ENCODE data around the gene BAHCC1.

BAHCC1 gene

DNA sequence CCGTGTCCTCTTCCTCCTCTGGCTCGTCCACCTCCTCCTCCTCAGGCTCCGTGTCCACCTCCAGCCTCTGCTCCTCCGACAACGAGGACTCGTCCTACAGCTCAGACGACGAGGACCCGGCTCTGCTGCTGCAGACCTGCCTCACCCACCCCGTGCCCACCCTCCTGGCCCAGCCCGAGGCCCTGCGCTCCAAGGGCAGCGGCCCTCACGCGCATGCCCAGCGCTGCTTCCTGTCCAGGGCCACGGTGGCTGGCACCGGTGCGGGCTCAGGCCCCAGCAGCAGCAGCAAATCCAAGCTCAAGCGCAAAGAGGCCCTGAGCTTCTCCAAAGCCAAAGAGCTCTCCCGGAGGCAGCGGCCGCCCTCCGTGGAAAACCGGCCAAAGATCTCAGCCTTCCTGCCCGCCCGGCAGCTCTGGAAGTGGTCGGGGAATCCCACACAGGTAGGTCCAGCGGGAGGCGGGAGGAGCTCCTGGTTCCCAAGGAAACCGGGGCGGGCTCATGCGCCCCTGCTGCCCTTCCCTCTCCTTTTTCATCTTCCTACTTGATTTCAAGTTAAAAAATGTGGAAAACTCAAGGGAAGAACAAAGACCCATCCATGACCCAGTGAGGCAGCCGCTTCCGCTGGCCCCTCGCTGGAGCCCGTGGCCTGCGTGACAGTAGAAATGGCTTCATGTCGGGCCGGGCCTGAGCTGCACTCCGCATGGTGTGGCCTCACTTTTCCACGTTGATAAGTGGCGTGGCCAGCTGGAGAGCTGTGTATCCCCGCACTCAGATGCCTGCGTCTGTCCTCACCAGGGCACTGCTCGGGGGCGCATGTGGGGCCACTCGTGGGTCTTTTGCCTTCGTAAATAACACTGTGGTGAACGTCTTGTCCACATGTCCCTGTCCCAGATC is 66.6 kb downstream of the BAHCC1 start:
- no peak for DNase-seq (ENCODE audit: low spot score)

DNA sequence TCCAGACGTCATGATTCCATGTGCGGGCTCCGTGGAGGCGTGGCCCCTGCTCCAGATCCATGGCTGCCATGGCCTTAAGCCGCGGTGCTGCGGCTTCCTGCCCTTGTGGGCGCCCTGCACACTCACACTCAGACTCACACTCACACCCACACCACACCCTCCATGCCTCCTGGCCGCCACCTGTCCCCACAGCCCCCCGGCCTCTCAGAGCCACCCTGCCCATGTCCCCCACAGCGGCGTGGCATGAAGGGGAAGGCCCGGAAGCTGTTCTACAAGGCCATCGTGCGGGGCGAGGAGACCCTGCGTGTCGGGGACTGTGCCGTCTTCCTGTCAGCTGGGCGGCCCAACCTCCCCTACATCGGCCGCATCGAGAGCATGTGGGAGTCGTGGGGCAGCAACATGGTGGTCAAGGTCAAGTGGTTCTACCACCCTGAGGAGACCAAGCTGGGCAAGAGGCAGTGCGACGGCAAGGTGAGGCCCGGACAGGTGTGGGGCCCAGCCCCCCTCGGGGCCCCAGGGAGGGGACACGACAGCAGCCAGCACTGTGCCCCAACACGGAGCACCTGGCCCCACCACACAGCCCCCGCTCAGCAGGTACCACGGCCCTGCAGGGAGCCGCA is 67.4 kb downstream of the BAHCC1 start:
- DNase-seq (ENCODE audit: low spot score) = no peak

DNA sequence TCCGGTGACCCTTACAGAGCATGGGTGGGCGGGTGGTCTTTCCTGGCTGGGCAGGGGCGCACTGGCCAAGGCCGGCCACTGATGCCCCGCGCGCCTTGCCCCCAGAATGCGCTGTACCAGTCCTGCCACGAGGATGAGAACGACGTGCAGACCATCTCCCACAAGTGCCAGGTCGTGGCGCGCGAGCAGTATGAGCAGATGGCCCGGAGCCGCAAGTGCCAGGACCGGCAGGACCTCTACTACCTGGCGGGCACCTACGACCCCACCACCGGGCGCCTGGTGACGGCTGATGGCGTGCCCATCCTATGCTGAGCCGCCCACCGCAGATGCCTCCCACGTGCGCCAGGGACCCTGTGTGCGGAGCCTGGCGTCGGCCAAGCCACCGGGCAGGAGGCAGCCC is 68.2 kb downstream of the BAHCC1 start:
- no peak for DNase-seq (ENCODE audit: low spot score)

DNA sequence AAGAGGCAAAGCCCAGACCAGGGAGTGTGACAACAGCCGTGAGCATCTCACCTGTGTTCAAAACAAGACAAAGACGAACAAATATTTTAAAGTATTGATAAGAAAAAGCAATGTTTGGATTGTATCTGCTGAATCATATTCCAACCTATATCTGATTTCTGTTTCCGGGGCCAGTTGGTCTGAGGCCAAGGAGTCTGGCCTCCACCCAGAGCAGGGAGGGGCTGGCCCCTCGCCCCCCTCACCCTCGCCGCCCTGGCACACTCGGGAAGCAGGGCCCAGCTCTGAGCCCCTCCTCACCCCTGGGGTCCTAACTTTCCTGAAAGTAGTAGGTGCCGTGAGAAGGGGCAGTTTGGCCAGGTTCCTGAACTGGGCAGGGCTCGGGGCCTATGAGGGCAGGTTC is 69.3 kb downstream of the BAHCC1 start:
- no peak for DNase-seq (ENCODE audit: low spot score)

DNA sequence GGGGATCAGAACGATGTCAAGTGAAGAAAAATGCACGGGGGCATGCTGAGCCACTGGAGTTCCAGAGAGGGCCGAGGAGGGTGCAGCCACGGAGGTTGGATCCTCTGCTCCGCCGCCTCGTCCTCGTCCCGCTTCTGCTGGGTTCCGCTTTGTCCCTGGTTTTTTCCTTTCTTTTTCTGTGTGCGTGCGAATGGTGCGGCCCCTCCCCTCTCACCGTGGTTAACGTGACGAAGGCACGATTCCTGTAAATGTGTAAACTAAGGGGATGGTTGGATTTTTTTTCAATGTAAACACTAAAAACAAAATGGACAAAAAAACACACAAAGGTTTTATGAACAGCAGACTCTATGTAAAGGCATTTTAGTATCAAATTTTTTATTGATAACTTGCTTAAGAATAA is 70.7 kb downstream of the BAHCC1 start:
- no peak for DNase-seq (ENCODE audit: low spot score)

DNA sequence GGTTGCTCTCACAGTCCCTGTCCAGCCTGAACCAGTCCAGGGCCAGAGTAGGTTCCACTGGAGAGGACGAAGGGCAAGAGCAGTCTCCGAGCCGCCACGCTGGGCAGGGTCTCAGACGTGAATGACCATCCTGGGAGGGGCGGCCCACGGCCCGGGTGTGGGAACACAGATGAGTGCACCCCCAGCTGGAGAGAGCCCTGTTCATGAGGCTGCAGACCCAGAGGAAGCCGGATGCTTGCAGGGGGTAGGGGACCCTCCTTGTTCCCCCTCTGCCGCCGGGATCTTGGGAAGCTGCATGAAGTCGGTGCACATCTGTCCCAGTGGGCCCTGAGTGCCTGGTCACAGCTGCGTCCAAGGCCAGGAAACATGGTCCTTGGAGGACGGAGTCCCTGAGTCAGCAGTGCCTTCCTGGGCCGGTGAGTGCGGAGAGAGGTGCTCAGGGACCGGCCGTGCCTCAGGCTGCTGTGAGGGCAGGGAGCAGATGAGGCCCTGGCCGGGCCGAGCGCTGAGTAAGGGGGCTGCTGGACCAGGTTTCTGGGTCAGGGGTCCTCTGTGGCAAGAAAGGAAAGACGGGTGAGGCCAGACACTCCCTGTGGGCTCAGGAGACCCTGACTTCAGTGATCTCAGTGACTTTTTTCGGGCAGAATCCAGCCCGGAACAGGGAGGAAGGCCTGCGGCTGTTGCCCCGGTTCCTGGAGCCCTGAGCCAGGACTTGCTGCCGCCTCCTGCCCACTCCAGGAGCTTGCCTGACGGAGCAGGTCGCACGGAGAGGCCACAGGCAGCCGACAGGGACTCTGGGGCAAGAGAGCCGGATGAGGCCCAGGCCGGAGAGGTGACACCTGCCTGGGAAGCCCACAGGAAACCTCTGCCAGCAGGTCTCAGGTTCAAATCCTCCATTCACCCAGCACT is 71.6 kb downstream of the BAHCC1 start:
- no peak for DNase-seq (ENCODE audit: low spot score)

DNA sequence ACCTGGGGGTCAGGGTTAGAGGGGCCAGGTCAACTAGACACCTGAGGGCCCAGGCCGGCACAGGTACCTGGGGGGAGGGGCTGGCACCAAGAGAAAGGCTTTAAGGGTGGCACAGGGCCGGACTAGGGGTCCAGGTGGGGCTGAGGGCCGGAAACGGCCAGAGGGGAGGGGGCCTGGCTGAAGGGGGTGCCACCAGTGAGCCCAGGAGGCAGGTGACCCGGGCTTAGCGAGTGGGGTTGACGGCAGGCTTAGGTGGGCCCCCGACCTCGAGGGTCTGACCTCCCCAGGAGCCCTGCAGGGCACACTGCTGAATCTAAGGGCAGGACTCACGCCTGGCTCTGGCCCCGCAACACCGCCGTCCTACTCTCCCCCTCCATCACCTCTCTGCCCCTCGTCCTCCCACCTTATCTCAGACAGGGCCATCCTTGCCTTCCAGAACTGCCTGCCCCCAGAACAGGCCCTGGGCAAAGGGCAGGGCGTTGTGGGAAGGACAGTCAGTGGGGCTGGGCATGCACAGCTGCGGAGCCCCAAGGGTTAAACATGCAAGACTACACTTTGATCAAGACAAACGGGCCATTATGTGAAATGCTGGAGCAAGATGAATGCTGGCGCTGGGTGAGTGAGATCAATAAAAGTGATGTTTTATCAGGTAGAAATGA is 73.0 kb downstream of the BAHCC1 start:
- no peak for DNase-seq (ENCODE audit: low spot score)

DNA sequence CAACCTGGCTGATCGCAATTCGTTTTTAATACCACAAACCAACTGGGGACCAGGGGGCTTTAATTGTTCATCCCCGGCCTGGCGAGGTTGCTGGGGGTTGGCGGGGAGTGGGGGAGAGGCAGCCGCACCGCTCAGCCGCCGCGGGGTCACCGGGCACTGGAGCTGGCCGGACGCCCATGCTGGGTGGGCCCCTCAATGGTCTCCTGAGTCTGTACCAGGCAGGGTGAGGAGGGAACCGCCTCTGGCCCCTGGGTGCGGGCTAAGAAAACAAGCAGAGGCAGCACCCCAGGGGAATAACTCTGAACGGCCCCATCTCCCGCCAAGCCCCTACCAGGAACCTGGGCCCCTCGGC is 73.5 kb downstream of the BAHCC1 start:
- DNase-seq (ENCODE audit: low spot score) = no peak

DNA sequence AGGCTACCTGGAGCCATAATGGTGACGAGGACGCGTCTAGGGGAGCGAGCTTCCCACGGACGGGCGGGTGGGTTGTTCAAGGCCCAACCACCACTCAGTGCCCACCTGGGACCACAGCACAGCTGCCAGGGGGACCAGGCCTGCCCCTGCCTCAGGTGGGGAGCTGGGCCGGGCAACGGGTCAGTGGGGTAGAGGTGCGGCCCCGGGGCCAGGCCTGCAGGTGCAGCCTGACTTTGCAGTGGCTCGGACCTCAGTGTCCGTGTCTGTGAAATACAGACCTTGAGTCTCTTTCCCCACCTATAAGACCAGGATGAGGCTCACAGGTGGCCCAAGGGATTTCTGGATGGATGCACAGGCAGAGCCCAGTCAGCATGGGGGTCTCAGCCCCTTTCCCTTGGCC is 74.0 kb downstream of the BAHCC1 start:
- no peak for DNase-seq (ENCODE audit: low spot score)

DNA sequence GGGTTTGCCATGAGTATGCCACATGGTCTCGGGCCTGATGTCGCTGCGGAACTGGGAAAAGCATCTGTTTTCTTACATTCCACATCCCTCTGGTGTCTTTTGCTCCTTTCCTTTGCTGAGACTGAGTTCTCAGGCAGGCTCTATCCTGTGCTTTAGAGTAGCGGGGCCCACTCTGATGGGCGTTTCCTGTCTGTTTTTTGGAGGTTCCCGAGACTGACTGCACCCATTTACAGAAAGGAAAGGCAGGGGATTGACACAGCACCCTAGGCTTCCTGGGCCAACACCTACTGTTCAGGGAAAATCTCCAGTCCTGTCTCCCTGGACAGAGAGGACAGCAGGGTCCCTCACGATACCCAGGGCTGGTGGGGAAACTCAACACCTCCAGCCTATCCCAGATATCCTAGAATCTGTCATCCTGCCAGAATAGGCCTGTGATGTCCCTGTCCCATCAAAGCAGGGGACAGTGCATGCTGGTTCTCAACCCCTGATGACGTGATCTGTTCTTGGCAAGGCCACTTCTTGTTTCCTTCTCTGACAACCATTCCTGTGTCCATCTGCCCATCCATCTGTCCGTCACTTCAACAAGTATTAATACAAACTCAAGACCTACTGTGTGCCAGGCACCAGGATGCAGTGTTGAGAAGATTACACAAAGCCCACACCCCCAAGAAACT is 75.2 kb downstream of the BAHCC1 start:
- no peak for DNase-seq (ENCODE audit: low spot score)

DNA sequence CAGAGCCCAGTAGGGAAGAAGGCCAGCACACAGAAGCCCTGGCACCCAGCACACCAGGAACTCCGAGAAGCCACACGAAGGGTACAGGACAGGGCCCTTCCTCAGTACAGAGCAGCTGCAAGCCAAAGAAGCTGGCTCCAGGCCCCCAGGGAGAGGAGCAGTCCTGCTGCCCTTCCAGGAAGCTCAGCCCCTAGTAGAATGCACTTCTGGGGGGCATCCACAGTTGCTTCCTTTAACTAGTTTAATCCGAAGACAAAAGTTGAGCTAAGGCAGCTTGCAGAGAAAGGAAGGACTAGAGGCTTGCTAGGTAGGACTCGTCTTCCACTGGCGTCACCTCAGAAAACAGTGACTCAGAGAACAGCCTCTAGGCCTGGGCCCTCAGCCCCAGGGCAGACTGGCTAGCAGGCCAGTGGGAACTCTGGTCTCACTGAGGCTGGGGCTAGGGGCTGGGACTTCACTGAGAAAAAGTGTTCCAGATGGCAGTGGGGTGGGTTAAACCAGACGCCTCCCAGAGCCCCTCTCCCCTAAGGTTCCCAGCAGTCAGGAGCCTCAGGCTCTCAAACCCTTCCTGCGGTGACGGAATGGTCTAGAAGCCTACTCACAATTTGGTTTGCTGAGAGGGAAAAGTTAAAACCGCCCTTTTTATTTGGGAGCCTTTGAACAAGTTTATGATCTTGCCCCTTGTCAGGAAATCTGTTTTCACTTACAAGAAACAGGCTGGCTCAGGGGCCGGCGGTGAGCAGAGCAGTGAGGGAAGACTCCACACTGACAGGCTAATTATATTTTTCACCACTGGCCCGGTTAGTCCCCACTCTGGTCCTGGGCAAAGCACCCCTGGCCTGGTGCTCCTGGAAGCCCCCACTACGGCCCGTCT is 75.9 kb downstream of the BAHCC1 start:
- no peak for DNase-seq (ENCODE audit: low spot score)

DNA sequence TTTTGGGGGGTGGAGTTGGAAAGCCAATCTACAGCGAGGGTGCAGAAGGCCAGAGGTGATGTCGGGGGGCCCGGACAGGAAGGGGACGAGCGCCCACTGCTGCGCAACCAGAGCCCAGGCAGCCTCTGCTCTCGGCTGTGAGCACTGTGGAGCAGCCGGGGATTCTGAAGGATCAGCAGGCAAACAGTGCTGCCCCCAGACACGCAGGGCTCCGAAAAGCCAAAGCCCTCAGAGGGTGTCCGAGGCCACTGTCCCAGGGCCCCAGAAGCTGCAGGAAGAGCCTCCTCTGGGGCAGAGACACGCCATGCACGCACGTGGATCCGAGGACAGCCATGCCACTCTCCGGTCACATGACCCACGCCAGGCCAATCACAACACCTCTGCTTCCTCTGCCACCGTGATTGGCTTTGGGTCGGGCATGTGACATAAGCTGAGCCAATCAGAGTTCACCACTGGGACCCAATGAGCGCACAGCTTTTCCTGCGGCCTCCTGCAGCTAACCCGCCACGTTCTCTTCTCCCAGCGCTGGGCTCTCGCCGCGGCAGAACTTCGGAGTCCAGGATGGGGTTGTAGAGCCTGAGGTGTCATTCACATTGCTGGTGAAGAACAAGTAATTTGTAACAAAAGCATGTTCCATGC is 76.7 kb downstream of the BAHCC1 start:
- DNase-seq (ENCODE audit: low spot score) = no peak

DNA sequence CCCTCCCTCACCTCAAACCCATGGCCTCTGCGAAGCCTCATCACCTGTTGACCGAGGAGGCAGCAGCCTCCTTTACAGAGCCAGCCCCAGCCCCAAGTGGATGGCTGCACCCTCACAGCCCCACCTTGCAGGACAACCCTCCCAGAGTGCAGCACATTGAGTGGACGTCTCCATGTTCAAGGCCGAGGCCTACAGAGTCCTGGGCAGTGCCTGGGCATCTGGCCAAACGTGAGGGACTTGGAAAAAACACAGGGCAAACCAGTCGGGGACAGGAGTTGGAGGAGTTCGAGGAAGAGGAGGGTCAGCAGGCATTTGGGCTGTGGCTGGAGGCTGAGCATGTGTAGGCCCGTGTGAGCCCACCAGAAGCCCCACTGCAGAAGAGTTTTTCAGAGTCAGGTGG is 77.8 kb downstream of the BAHCC1 start:
- no peak for DNase-seq (ENCODE audit: low spot score)

DNA sequence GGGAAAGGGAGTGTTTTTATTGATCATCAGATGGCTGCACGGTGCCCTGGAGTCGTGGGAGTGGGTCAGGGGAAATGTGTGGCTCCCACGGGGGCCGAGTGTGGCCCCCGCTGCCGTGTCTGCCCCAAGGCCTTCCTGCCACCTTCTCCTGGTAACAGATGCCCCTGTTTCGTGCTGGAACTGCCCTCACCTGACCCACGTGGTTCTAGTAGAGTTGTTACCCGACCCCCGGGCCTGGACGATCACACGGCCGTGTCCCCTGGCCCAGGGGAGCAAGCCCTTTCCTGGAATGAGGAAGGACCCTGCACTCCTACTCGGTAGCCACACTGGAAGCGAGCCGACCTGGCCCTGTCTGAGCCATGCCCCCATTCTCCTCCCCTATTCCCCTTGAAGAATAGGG is 79.7 kb downstream of the BAHCC1 start:
- DNase-seq (ENCODE audit: low spot score) = no peak

DNA sequence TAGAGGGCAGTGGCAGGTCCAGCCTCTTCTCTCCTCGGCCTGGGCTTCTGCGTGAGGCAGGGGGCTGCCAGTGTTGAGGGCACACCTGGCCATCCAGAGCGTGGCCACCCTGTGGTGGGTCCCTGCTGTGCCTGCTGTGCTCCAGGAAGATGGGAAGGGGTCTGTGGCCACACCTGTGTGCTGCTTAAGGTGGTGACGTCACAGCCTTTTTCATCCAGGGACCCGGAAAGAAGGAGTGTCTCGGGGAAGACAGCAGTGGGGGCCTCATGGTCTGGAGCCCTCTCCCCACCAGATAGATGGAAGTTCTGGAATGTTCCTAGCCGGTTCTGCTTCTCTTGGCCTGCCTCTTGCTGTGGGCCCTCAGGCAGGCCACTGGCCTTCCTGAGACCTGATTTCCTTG is 80.8 kb downstream of the BAHCC1 start:
- DNase-seq (ENCODE audit: low spot score) = no peak

DNA sequence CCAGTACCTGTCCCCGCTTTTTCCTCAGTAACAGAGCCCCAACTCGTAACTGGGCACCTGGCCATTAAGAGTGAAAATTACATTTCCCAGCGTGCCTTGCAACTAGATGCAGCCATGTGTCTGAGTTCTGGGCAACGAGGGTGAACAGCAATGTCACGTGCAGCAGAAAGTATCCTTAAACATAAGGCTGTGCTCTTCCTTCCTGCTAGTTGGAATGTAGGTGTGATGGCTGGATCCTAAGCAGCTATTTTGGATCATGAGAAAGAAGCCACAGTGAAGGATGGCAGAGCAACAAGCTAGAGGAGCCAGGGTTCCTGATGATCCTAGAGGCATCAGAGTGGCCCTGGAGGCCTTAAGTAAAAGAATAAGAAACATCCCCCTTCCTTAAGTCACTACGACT is 81.4 kb downstream of the BAHCC1 start:
- DNase-seq (ENCODE audit: low spot score) = no peak

DNA sequence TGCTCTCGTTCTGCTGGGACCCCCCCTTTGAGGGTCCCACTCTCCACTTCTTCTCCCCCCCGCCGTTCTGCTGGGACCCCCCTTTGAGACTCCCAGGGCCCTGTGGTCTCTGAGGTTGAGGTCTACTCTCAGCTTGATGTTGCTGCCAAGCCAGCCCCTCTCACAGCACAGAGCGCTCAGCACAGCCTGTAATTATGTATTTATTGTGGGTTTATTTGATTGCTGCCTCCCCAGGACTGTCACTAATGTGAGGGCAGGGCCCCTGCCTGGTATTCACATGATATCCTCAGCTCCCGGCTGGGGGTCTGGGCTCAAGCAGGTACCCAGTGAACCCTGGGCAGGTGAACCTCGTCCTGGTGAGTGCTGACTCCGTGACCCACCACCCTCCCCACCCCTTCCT is 81.9 kb downstream of the BAHCC1 start:
- no peak for DNase-seq (ENCODE audit: low spot score)

DNA sequence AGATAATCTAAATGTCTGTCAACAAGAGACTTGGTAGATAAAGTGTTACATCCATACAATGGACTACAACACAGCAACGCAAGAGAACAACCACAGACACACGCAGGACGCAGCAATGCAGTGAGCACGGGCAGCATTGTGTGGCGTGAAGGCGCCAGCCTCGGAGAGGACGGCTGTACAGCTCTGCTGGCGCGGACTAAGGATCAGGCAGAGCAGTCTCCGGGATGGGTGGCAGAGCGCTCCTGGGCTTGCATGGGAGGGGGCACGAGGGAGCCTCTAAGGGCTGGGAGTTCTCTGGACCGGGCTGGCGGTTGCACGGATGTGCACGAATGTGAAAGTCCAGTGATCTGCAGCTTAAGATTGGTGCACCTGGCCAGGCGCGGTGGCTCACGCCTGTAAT is 82.9 kb downstream of the BAHCC1 start:
- no peak for DNase-seq (ENCODE audit: low spot score)

DNA sequence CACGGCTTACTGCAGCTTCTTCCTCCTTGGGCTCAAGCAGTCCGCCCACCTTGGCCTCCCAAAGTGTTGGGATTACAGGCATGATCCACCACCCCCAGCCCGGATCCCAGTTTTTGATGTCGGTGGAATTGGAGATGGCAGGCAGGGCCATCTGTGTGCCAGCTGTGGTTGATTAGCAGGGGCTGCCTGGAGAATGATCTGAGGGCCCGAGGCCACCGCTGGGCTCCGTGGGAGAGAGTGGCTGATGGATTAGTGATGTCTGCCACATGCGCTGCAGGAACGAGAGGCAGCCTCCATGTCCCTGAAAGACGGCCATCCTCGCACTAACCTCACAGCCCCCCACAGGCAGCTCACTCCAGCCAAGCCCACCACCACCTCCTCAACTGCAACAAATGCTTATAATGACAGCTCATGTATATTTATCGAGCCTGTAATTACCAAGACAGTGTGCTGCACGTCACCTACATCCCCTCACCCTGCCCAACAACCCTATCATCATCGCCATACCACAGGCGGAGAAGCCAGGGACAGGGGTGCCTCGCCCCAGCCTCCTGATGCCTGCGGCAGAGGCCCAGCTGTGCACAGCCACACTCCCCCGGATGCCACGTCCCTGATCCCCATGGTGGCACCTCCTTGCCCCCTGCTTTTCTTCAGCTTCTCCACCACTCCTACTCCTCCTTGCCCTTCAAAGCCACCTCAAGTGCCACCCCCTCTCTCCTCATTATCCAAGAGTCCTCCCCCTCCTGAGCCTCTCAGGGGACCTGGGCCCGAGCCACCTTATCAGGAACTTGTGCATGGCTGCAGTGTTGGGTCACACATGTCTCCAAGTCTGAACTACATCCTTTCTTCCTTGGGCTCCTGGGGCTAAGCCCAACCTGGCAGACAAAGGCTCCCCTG is 84.2 kb downstream of the BAHCC1 start:
- DNase-seq (ENCODE audit: low spot score) = no peak
